D721Med (cell line): Measurements from ENCODE around the gene SLC35F4.
"Not testable (repeated sequence)": the region's sequence is repeated elsewhere in the genome, so short reads cannot be mapped to it uniquely, and the experiment has no call there.

ENCODE experiments used
- DNase-seq: peaks from one replicate; pipeline ENCODE4 v3.0.0; 2011; ENCODE audit warnings: low spot score; ENCODE audit not compliant: insufficient read length
- FAIRE-seq: peaks from 2 replicates; lab custom pipeline; 2011; peaks lifted over from hg19 to GRCh38; lab: Jason Lieb, UNC
- CTCF ChIP-seq: IDR thresholded peaks from 2 replicates; pipeline ENCODE4 v1.5.1; 2012; ENCODE audit warnings: mild to moderate bottlenecking, control low read depth; ENCODE audit not compliant: insufficient read depth; ENCODE audit errors: missing control alignments

The SLC35F4 gene

GRCh38 chr14:57761800-57762199 lies 104.1 kb downstream of the SLC35F4 start:
- no peak for TF ChIP-seq CTCF
- DNase-seq (no peak), FAIRE-seq (no peak)

GRCh38 chr14:57760896-57761295 lies 105.0 kb downstream of the SLC35F4 start:
- no peak for DNase-seq
- FAIRE-seq = no peak
- no peak for TF ChIP-seq CTCF

GRCh38 chr14:57755018-57755521 lies 110.8 kb downstream of the SLC35F4 start:
- no peak for FAIRE-seq
- no peak for DNase-seq
- no peak for TF ChIP-seq CTCF

- no peak for TF ChIP-seq CTCF
- FAIRE-seq (no peak), DNase-seq (no peak)
Measured at GRCh38 chr14:57754527-57754926, 111.4 kb downstream of the SLC35F4 start.

GRCh38 chr14:57753821-57754220 lies 112.1 kb downstream of the SLC35F4 start:
- DNase-seq (no peak), FAIRE-seq (no peak)
- TF ChIP-seq CTCF = no peak

GRCh38 chr14:57752142-57752695 lies 113.7 kb downstream of the SLC35F4 start:
- not testable (repeated sequence) for FAIRE-seq, DNase-seq

- no peak for TF ChIP-seq CTCF
- FAIRE-seq = no peak
Measured at GRCh38 chr14:57751400-57751799, 114.5 kb downstream of the SLC35F4 start.

More at GRCh38 chr14:57751400-57751799, 114.5 kb downstream of the SLC35F4 start:
- no peak for DNase-seq
